NT2/D1 (cell line): ENCODE results near the gene TRAK1.

Experiments
- DNase-seq: peaks from one replicate; pipeline ENCODE4 v3.0.0-alpha.2; 2011; ENCODE audit warnings: low read depth, low spot score
- H3K27me3 ChIP-seq: 2 replicates; pipeline ENCODE4 v1.6.0; 2011; ENCODE audit warnings: mild to moderate bottlenecking; ENCODE audit not compliant: insufficient read length, insufficient read depth
- H3K36me3 ChIP-seq: 2 replicates; pipeline ENCODE4 v1.6.1; 2011; ENCODE audit warnings: mild to moderate bottlenecking, low read length, mixed read lengths; ENCODE audit not compliant: insufficient read depth, insufficient read length
- H3K4me1 ChIP-seq: 2 replicates; pipeline ENCODE4 v1.5.1; 2011; ENCODE audit not compliant: insufficient read depth, insufficient read length
- H3K4me3 ChIP-seq: 2 replicates; pipeline ENCODE4 v1.5.1; 2011; ENCODE audit warnings: low read depth; ENCODE audit not compliant: insufficient read length
- H3K9ac ChIP-seq: 2 replicates; pipeline ENCODE4 v1.6.0; 2011; ENCODE audit warnings: low read depth; ENCODE audit not compliant: insufficient read length
- H3K9me3 ChIP-seq: 2 replicates; pipeline ENCODE4 v1.5.1; 2011; ENCODE audit warnings: mild to moderate bottlenecking, low read length; ENCODE audit not compliant: insufficient read depth
- SUZ12 ChIP-seq: IDR thresholded peaks from 2 replicates; pipeline ENCODE4 v1.6.1; 2011; ENCODE audit not compliant: insufficient read length, insufficient read depth; ENCODE audit errors: extremely low read depth
- YY1 ChIP-seq: IDR thresholded peaks from 2 replicates; pipeline ENCODE4 v1.6.1; 2011; ENCODE audit not compliant: insufficient read length, insufficient read depth
- ZNF274 ChIP-seq: IDR thresholded peaks from 2 replicates; pipeline ENCODE4 v1.6.1; 2011; ENCODE audit warnings: mild to moderate bottlenecking, low read depth, low read length

TRAK1 gene

GRCh38 chr3:42224658-42225421 lies 133.7 kb downstream of the TRAK1 start:
- Histone ChIP-seq H3K4me1 (peaks cover 6% of the 10 kb centered on the region), H3K9me3 (no peaks in the 10 kb centered on the region), H3K9ac (no peak overlapping the region), H3K4me3 (no peak overlapping the region), H3K36me3 (peaks cover 43% of the 10 kb centered on the region), H3K27me3 (no peaks in the 10 kb centered on the region)
- TF ChIP-seq SUZ12 (no peak), ZNF274 (no peak), YY1 (no peak)
- no peak for DNase-seq

- no peak overlapping the region for H3K4me3 ChIP-seq
- peaks cover 9% of the 10 kb centered on the region for H3K4me1 ChIP-seq
- H3K9ac ChIP-seq = no peak overlapping the region
- no peaks in the 10 kb centered on the region for H3K9me3 ChIP-seq
- DNase-seq = no peak
- TF ChIP-seq SUZ12 (no peak), YY1 (no peak), ZNF274 (no peak)
- peaks cover 34% of the 10 kb centered on the region for H3K36me3 ChIP-seq
- H3K27me3 ChIP-seq = no peaks in the 10 kb centered on the region
Measured at GRCh38 chr3:42225486-42226363, 134.6 kb downstream of the TRAK1 start.

- Histone ChIP-seq H3K27me3 (no peaks in the 10 kb centered on the region), H3K4me1 (peaks cover 9% of the 10 kb centered on the region), H3K36me3 (peaks cover 28% of the 10 kb centered on the region), H3K9ac (no peak overlapping the region), H3K9me3 (no peaks in the 10 kb centered on the region), H3K4me3 (no peak overlapping the region)
- no peak for DNase-seq
- no peak for TF ChIP-seq ZNF274
- no peak for TF ChIP-seq SUZ12
- TF ChIP-seq YY1 = no peak
Measured at GRCh38 chr3:42226470-42227425, 135.6 kb downstream of the TRAK1 start.

- no peak for DNase-seq
- no peak overlapping the region for H3K9ac ChIP-seq
- H3K4me3 ChIP-seq = no peak overlapping the region
Measured at GRCh38 chr3:42228796-42229195, 137.6 kb downstream of the TRAK1 start.

GRCh38 chr3:42229266-42229941 lies 138.2 kb downstream of the TRAK1 start:
- Histone ChIP-seq H3K9me3 (no peaks in the 10 kb centered on the region), H3K36me3 (peaks cover 1% of the 10 kb centered on the region), H3K4me3 (no peak overlapping the region), H3K27me3 (no peaks in the 10 kb centered on the region), H3K9ac (peak overlapping the region; percentile 21), H3K4me1 (peaks cover 9% of the 10 kb centered on the region)
- TF ChIP-seq YY1 (no peak), SUZ12 (no peak)
- no peak for DNase-seq

More at GRCh38 chr3:42228796-42229195, 137.6 kb downstream of the TRAK1 start:
- Histone ChIP-seq H3K4me1 (peaks cover 9% of the 10 kb centered on the region), H3K9me3 (no peaks in the 10 kb centered on the region), H3K36me3 (peaks cover 7% of the 10 kb centered on the region), H3K27me3 (no peaks in the 10 kb centered on the region)
- no peak for TF ChIP-seq ZNF274
- no peak for TF ChIP-seq SUZ12
- no peak for TF ChIP-seq YY1

- H3K27me3 ChIP-seq = no peaks in the 10 kb centered on the region
- peak; percentile 51 for DNase-seq
- no peaks in the 10 kb centered on the region for H3K9me3 ChIP-seq
Measured at GRCh38 chr3:42229942-42230688, 139.0 kb downstream of the TRAK1 start.

More at GRCh38 chr3:42229942-42230688, 139.0 kb downstream of the TRAK1 start:
- Histone ChIP-seq H3K4me1 (peaks cover 9% of the 10 kb centered on the region), H3K36me3 (no peaks in the 10 kb centered on the region), H3K9ac (peak overlapping the region; percentile 16), H3K4me3 (no peak overlapping the region)
- no peak for TF ChIP-seq ZNF274
- TF ChIP-seq SUZ12 = no peak
- TF ChIP-seq YY1 = no peak
